CD4-positive, alpha-beta T cell treated with Interleukin-12 subunit alpha and Interleukin-12 subunit beta, for 1 hour (primary cell): Measurements from ENCODE around the gene USP26.
"Not testable (repeated sequence)": the region's sequence is repeated elsewhere in the genome, so short reads cannot be mapped to it uniquely, and the experiment has no call there.

Source experiments
- DNase-seq: peaks from one replicate; pipeline ENCODE4 v3.0.0-alpha.2; 2020

USP26 gene

GRCh38 chrX:133097031-133097430 lies at the start of gene USP26:
Gene USP26 (minus strand): TSS chrX:133097109. CDS start chrX:133028220, 68,889 bp downstream.
- DNase-seq, result no peak

- DNase-seq, result no peak
Measured at GRCh38 chrX:133134282-133134681, 37.4 kb upstream of the USP26 start.

GRCh38 chrX:133120406-133120805 lies 23.5 kb upstream of the USP26 start:
- DNase-seq, result no peak

GRCh38 chrX:133094098-133094731 lies 2.7 kb downstream of the USP26 start:
- no peak for DNase-seq

- no peak for DNase-seq
Measured at GRCh38 chrX:133090236-133090809, 6.6 kb downstream of the USP26 start.

DNA sequence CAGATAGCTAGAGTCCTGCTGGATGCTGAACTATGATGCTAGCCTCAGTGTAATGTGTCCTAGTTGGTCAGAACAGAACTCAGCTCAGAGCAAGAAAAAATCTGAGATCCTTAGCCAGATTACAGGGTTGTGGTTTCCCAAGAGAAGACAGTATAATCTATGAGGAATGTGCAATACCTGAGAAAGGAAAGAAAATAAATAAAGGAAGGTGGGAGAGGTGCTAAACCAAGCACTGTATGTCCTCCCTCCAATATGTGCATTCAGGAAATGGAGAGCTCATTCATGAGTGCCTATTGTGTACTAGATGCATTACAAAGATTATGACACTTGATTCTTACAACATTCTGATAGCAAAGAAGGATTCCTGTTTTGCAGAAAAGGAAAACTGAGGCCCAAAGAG lies 7.5 kb downstream of the USP26 start:
- no peak for DNase-seq

DNA sequence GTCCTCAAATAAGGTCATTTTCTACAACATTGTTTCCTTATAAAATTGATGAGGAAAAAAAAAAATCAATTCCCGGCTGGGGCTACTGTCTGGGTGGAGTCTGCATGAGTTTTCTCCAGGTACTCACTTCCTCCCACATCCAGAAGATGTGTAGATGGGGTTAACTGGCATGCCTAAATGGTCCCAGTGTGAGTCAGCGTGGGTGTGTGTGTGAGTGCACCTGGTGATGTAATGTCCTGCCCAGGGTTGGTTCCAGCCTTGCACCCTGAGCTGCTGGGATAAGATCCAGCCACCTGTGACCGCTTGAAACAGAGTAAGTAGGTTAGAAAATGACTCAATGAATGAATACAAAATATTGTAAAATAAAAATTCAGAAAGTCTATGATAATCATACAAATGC lies 11.1 kb downstream of the USP26 start:
- DNase-seq, result no peak

GRCh38 chrX:133085056-133085455 lies 11.9 kb downstream of the USP26 start:
- not testable (repeated sequence) for DNase-seq

DNA sequence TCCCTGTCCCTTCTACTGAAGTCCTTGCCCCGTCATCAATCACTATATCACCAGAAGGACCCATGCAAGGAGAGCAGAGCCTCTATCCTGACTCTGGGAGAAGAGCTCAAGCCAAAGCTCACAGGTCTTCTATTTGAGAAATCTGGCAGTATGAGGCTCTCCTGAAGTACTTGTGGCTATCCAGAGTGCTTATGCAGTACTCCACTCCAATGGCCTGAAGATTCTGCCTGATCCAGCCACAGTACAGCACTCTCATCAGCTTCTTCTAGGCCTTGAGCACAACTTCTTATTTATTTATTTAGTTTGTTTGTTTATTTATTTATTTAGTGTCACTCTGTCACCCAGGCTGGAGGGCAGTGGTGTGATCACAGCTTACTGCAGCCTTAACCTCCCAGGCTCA lies 13.0 kb downstream of the USP26 start:
- no peak for DNase-seq

DNA sequence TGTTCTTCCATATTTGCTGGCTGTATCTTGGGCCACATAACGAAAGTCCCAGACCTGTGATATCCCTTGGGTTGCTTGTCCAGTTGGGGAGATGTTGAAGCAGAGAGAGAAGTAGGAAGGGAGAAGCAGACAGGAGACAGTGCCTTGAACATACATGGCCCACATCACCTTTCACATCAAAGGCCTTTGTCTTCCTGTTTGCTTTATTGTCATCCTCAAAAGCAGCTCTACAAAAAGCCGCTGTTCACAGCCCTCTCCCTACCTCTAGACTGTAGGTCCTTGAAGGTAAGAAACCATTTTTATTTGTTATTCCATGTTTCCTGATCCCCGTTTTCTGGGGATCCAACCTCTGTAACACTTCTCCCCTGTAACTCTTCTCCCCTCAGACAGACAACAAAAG lies 14.9 kb downstream of the USP26 start:
- DNase-seq, result no peak

DNA sequence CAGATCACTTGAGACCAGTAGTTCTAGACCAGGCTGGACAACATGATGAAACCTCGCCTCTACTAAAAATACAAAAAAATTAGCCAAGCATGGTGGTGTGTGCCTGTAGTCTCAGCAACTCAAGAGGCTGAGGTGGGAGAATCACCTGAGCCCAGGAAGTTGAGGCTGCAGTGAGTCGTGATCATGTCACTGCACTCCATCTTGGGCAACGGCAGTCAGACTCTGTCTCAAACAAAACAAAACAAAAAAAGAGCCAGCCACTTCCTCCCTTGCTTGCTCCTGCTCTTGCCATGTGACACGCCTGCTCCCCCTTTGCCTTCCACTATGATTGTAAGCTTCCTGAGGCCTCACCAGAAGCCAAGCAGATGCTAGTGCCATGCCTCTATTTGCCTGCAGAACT lies 19.1 kb downstream of the USP26 start:
- DNase-seq, result not testable (repeated sequence)

DNA sequence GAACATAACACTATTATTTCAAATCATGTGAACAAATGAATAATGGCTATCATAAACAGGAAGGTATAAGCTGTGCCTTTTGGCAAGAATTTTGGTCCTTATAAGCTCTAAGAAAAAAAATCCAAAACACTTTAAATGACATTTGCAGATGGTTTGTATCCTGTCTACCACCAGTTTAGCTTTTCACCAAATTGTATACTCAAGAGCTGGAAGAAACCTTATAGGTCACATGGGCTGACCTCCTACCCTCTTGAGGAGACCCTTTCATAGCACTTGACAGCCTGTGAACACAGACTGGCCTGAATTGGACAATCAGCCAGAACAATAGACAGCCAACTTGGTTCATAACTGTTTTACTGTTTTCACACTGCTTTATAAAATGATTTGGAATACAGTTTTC lies 24.3 kb downstream of the USP26 start:
- no peak for DNase-seq

- no peak for DNase-seq
Measured at GRCh38 chrX:133068461-133068860, 28.4 kb downstream of the USP26 start.

DNA sequence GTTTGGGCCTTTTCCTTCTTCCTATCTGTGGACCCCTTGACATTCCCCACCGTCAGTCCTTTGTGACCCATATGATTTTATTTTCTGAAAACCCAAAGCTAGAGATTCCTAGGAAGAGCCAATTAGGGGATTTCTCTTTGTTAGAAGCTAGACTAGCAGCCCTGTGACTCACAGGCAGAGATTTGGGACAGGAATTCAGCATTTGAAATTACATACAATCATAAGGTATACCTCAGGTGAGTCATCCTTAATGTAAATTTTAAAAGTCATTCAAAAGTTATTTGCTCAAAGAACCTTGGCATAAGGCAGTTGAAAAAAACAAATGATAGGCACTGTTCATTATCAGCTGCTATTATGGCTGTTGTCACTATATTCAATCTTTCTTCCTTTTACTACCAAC lies 40.6 kb downstream of the USP26 start:
- DNase-seq, result no peak

DNA sequence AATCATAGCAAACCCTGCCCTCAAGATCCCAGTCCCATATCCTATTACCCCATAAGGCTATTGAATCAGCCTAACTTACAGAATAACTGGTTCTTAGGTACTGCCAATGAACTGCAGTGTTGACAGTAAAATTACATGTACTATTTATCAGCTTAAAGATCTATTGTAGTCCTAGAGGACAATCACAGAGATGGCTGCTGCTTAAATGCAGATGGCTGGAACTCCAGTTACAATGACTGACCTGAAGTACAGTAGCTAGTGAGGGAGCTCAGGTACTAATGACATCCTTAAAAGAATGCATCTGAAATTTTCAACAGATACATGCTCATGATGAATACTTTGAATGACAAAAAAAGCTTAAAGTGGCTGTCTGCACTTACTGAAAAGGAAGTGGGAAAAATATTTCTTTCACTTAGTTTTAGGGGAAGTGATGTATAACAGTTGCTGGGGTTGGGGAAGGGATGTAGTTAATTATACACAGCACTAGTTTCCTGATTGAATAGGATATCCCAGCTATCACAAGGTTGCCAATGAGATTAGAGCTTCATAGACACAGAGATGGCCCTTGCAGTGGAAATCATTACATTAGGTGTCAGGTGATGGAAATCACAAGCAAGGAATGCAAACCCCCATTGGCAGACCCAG lies 42.0 kb downstream of the USP26 start:
- no peak for DNase-seq

DNA sequence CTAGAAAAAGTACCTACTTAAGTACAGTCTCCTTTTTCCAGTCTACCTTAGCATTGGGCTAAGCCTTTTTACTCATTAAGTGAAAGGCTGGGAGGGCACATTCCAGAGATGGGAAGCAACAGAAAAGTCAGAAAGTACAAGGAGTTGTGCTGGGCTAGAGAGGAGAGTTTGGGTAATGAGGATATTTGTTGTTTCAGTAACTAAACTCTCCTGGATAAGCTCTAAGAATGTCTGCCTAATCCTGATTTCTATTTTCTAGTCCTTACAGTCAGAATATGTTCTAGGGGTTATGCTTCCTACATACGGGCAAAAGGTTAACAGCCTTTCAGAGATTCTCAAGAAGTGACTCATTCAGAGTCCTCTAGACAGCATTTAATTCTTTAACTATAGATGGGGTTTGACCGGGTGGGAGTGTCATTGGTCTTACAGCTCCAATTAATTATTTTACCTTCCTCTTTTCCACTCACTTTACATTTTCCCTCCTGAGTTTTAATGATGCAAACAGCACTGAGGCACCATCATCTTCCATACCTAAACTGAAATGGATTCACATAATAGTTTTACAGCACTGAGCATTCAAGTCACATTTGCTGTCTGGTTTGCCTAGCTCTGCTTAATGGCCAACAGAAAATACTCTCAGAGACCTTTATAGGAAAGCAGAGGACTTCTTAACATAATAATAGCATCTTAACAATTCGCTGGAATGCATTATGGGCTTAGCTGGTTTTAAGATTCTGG lies 42.9 kb downstream of the USP26 start:
- DNase-seq, result no peak

GRCh38 chrX:133048751-133049150 lies 48.2 kb downstream of the USP26 start:
- no peak for DNase-seq

- no peak for DNase-seq
Measured at GRCh38 chrX:133046601-133047000, 50.3 kb downstream of the USP26 start.

- DNase-seq, result no peak
Measured at GRCh38 chrX:133045986-133046385, 50.9 kb downstream of the USP26 start.

GRCh38 chrX:133044145-133044786 lies 52.6 kb downstream of the USP26 start:
- DNase-seq, result not testable (repeated sequence)

- no peak for DNase-seq
Measured at GRCh38 chrX:133042260-133042659, 54.6 kb downstream of the USP26 start.

DNA sequence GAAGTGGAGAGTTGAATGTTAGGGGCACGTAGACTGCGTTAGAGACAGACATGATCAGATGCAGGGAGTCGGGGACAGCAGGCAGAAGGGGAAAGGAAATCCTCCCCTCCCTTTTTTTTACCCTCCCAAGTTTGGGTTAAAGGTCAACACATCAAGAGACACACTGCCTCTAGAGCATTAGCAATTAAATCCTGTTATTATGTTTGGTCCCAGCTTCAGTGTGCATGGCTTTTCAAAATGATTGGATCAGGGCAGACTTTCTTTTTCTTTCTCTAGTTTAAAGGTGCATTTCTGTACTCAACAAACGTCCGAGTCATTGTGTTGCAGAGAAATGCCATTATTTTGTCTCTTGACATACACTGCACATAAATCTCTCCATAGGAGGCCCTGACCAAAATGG lies 63.9 kb downstream of the USP26 start:
- no peak for DNase-seq

- no peak for DNase-seq
Measured at GRCh38 chrX:133018229-133018628, 78.7 kb downstream of the USP26 start.
